Kidney glomerular epithelial cell (primary cell): Measurements from ENCODE around the gene ASAP3.
"Not testable (repeated sequence)": the region's sequence is repeated elsewhere in the genome, so short reads cannot be mapped to it uniquely, and the experiment has no call there.

Experiments used
- DNase-seq: peaks from one replicate; lab custom pipeline; 2025; lab: John Stamatoyannopoulos, UW

The ASAP3 gene

GRCh38 chr1:23514111-23514679, 30.2 kb upstream of the ASAP3 start:
- DNase-seq: no peak

- no peak for DNase-seq
Measured at GRCh38 chr1:23509896-23510295, 25.9 kb upstream of the ASAP3 start.

GRCh38 chr1:23506376-23507107, 22.6 kb upstream of the ASAP3 start:
- DNase-seq: no peak

- DNase-seq: no peak
Measured at GRCh38 chr1:23505851-23506250, 21.9 kb upstream of the ASAP3 start.

GRCh38 chr1:23504156-23504555, 20.2 kb upstream of the ASAP3 start:
- not testable (repeated sequence) for DNase-seq

- no peak for DNase-seq
Measured at GRCh38 chr1:23502951-23503350, 19.0 kb upstream of the ASAP3 start.

GRCh38 chr1:23500466-23500865, 16.5 kb upstream of the ASAP3 start:
- no peak for DNase-seq

- no peak for DNase-seq
Measured at GRCh38 chr1:23497777-23498439, 13.9 kb upstream of the ASAP3 start.

GRCh38 chr1:23496490-23497181, 12.7 kb upstream of the ASAP3 start:
- no peak for DNase-seq

- not testable (repeated sequence) for DNase-seq
Measured at GRCh38 chr1:23494836-23495235, 10.9 kb upstream of the ASAP3 start.

GRCh38 chr1:23492776-23493175, 8.8 kb upstream of the ASAP3 start:
- DNase-seq: not testable (repeated sequence)

- no peak for DNase-seq
Measured at GRCh38 chr1:23492132-23492720, 8.2 kb upstream of the ASAP3 start.

- DNase-seq: no peak
Measured at GRCh38 chr1:23489842-23490241, 5.9 kb upstream of the ASAP3 start.

GRCh38 chr1:23485002-23485332, 988 bp upstream of the ASAP3 start:
- DNase-seq: no peak

GRCh38 chr1:23484253-23485001, 448 bp upstream of the ASAP3 start:
- DNase-seq: peak; percentile 83

- DNase-seq: no peak
Measured at GRCh38 chr1:23481904-23482303, 2.1 kb downstream of the ASAP3 start.

- no peak for DNase-seq
Measured at GRCh38 chr1:23481026-23481597, 2.9 kb downstream of the ASAP3 start.

- no peak for DNase-seq
Measured at GRCh38 chr1:23480187-23481025, 3.6 kb downstream of the ASAP3 start.

- no peak for DNase-seq
Measured at GRCh38 chr1:23479666-23479941, 4.4 kb downstream of the ASAP3 start.

- DNase-seq: peak; percentile 10
Measured at GRCh38 chr1:23478896-23479665, 4.9 kb downstream of the ASAP3 start.
